Gastrocnemius medialis (tissue), 4 donors: ENCODE measurements around the gene ZNF541. TPM values are rescaled to one million over a fixed set of nuclear protein-coding genes. Genes with fewer than 3 reads are reported as not detected.
"Not testable (repeated sequence)": the region's sequence is repeated elsewhere in the genome, so short reads cannot be mapped to it uniquely, and the experiment has no call there.

Source experiments
- ATAC-seq, 2 donors: fragments of 150-250 bp; one replicate each; pipeline ENCODE4 v1.9.1; 2016
- DNase-seq, 2 donors: peaks; one replicate each; pipeline ENCODE4 v3.0.0-alpha.2; 2019
- H3K27ac ChIP-seq, 4 donors: fragments of 200-600 bp; sonication (generic); 1 replicate in 1 of 4; 2 replicates in 3 of 4; pipeline ENCODE4 v1.5.1; 2016 to 2018; ENCODE audit warnings: mild to moderate bottlenecking in 2 of 4, moderate library complexity in 1 of 4
- H3K27me3 ChIP-seq, 3 donors: fragments of 200-600 bp; sonication (generic) in 2 of 3; 1 replicate in 1 of 3; 2 replicates in 2 of 3; pipeline versions ENCODE4 v1.5.1 to v1.6.0; 2016 to 2019; ENCODE audit warnings: mild to moderate bottlenecking in 1 of 3, moderate library complexity in 1 of 3
- H3K36me3 ChIP-seq, 2 donors: fragments of 200-600 bp; sonication (generic) in 1 of 2; one replicate each; pipeline ENCODE4 v1.5.1; 2017 to 2018
- H3K4me1 ChIP-seq, 2 donors: fragments of 200-600 bp; sonication (generic) in 1 of 2; one replicate each; pipeline ENCODE4 v1.5.1; 2016 to 2017; ENCODE audit warnings: mild to moderate bottlenecking in 2 of 2
- H3K4me3 ChIP-seq, 4 donors: fragments of 200-600 bp; sonication (generic) in 3 of 4; 1 replicate in 1 of 4; 2 replicates in 3 of 4; pipeline ENCODE4 v1.5.1; 2016 to 2019; ENCODE audit warnings: mild to moderate bottlenecking in 2 of 4
- H3K9me3 ChIP-seq, 3 donors: fragments of 200-600 bp; sonication (generic) in 2 of 3; 1 replicate in 1 of 3; 2 replicates in 2 of 3; pipeline ENCODE4 v1.5.1; 2016 to 2019
- CTCF ChIP-seq, 5 experiments: fragments of 450-650 bp in 3 of 5; fragments of 200-600 bp in 2 of 5; sonication (generic) in 2 of 5; IDR thresholded peaks in 4 of 5; conservative IDR thresholded peaks in 1 of 5; 1 replicate in 4 of 5; 2 replicates in 1 of 5; pipeline ENCODE4 v1.5.1; 2016 to 2019; ENCODE audit warnings: antibody characterized with exemption in 5 of 5, mild to moderate bottlenecking in 3 of 5, moderate library complexity in 3 of 5
- POLR2A ChIP-seq, 2 donors: fragments of 450-650 bp; IDR thresholded peaks; one replicate each; pipeline ENCODE4 v1.6.1; 2017; ENCODE audit warnings: antibody characterized with exemption in 2 of 2, mild to moderate bottlenecking in 2 of 2, moderate library complexity in 2 of 2
- in situ Hi-C, 4 donors: fragments of 200-750 bp; cut with MboI; loops; one replicate each; pipeline versions ENCODE4 v1.15.0 to v1.8.0; 2017; ENCODE audit warnings: low sequenced_read_pairs in 4 of 4
- intact Hi-C: fragments of 100-400 bp; cut with DNase I; formaldehyde crosslinking; loops from one replicate; pipeline ENCODE4 v1.15.1; 2023; ENCODE audit warnings: low total_unique reads
- total RNA-seq, 4 donors: library from RNA; depleted of rRNA; stranded (reverse); fragments of >200 nt; gene quantifications; one replicate each; pipeline versions ENCODE4 v1.1.0 to v1.2.3, GENCODE V29; 2016

ZNF541 gene
- total RNA-seq, 4 donors from 2014 or later: not detected

- no peaks in the 10 kb centered on the region for H3K27me3 ChIP-seq
- peak overlapping the region; percentile 62 to 68 (median 63) for H3K4me3 ChIP-seq
- H3K4me1 ChIP-seq: peaks cover 22 to 24% of the 10 kb centered on the region in 2 donors
- intact Hi-C loops (loop anchor here (1.0 to 2.0 kb wide), 4 partner anchors 8 to 98 kb away; partner anchors contain the start of gene NAPA), in situ Hi-C loops (loop anchor here in 1 of 4 donors (10.0 kb wide), 1 partner anchor 94 kb away; no protein-coding TSS in a partner anchor)
- H3K27ac ChIP-seq: peak overlapping the region; percentile 89 to 94 (median 92)
- ATAC-seq (peak; percentile 96 to 97), DNase-seq (peak; percentile 99 to 100)
- no peaks in the 10 kb centered on the region for H3K36me3 ChIP-seq
- no peaks in the 10 kb centered on the region for H3K9me3 ChIP-seq
- TF ChIP-seq POLR2A (IDR thresholded peaks at IDR 0.05) (peak; percentile 90 to 97), CTCF (IDR thresholded peaks at IDR 0.05 in 4 of 5, conservative IDR thresholded peaks at IDR 0.05 in 1 of 5) (peak in 2 of 5 experiments; percentile 10 to 34)
Measured at GRCh38 chr19:47600246-47601179, 27.6 kb upstream of the ZNF541 start.

GRCh38 chr19:47599671-47600245 is 26.8 kb upstream of the ZNF541 start:
- not testable (repeated sequence) for ATAC-seq, H3K36me3 ChIP-seq, H3K9me3 ChIP-seq, H3K27me3 ChIP-seq, DNase-seq
- intact Hi-C loops: loop anchor here (1.0 to 2.0 kb wide), 5 partner anchors 9 to 163 kb away; partner anchors contain the start of gene NAPA
- Histone ChIP-seq H3K27ac (peak overlapping the region; percentile 73 to 94 (median 89)), H3K4me3 (peak overlapping the region; percentile 47 to 68 (median 56)), H3K4me1 (peaks cover 22 to 24% of the 10 kb centered on the region in 2 donors)
- in situ Hi-C loops: loop anchor here (5.0 to 10.0 kb wide), 4 partner anchors 75 to 105 kb away; no protein-coding TSS in a partner anchor

GRCh38 chr19:47598407-47599349 is 25.7 kb upstream of the ZNF541 start:
- ATAC-seq (peak; percentile 34 to 45), DNase-seq (peak; percentile 33 to 69)
- intact Hi-C loops: loop anchor here (2.0 kb wide), 1 partner anchor 162 kb away; no protein-coding TSS in a partner anchor
- in situ Hi-C loops: loop anchor here in 3 of 4 donors (5.0 to 10.0 kb wide), 4 partner anchors 74 to 106 kb away; no protein-coding TSS in a partner anchor
- TF ChIP-seq CTCF (IDR thresholded peaks at IDR 0.05 in 4 of 5, conservative IDR thresholded peaks at IDR 0.05 in 1 of 5): no peak
- TF ChIP-seq POLR2A (IDR thresholded peaks at IDR 0.05): no peak
- H3K9me3 ChIP-seq: no peaks in the 10 kb centered on the region
- H3K4me1 ChIP-seq: peaks cover 22 to 24% of the 10 kb centered on the region in 2 donors
- H3K4me3 ChIP-seq: peak overlapping the region; percentile 10 to 62 (median 27)
- no peaks in the 10 kb centered on the region for H3K27me3 ChIP-seq
- no peaks in the 10 kb centered on the region for H3K36me3 ChIP-seq
- peak overlapping the region; percentile 69 to 94 (median 80) for H3K27ac ChIP-seq

- Histone ChIP-seq H3K36me3 (no peaks in the 10 kb centered on the region), H3K4me3 (no peak overlapping the region), H3K27ac (no peak overlapping the region), H3K27me3 (no peaks in the 10 kb centered on the region), H3K9me3 (no peaks in the 10 kb centered on the region), H3K4me1 (peaks cover 19 to 22% of the 10 kb centered on the region in 2 donors)
- intact Hi-C loops (no loop called here), in situ Hi-C loops (loop anchor here in 3 of 4 donors (5.0 to 10.0 kb wide), 4 partner anchors 71 to 109 kb away; no protein-coding TSS in a partner anchor)
- TF ChIP-seq CTCF (IDR thresholded peaks at IDR 0.05 in 4 of 5, conservative IDR thresholded peaks at IDR 0.05 in 1 of 5) (no peak), POLR2A (IDR thresholded peaks at IDR 0.05) (no peak)
- ATAC-seq (no peak), DNase-seq (no peak)
Measured at GRCh38 chr19:47595944-47596343, 23.0 kb upstream of the ZNF541 start.
